HG03354 (cell line): ENCODE results near the gene ADAMTS9.

ENCODE experiments used
- ATAC-seq: cut with Tn5 transposase; IDR thresholded peaks from one replicate; pipeline ENCODE4 v1.9.1; 2021; ENCODE audit warnings: mild to moderate bottlenecking; ENCODE audit not compliant: unreplicated experiment, poor library complexity, severe bottlenecking

The ADAMTS9 gene

DNA sequence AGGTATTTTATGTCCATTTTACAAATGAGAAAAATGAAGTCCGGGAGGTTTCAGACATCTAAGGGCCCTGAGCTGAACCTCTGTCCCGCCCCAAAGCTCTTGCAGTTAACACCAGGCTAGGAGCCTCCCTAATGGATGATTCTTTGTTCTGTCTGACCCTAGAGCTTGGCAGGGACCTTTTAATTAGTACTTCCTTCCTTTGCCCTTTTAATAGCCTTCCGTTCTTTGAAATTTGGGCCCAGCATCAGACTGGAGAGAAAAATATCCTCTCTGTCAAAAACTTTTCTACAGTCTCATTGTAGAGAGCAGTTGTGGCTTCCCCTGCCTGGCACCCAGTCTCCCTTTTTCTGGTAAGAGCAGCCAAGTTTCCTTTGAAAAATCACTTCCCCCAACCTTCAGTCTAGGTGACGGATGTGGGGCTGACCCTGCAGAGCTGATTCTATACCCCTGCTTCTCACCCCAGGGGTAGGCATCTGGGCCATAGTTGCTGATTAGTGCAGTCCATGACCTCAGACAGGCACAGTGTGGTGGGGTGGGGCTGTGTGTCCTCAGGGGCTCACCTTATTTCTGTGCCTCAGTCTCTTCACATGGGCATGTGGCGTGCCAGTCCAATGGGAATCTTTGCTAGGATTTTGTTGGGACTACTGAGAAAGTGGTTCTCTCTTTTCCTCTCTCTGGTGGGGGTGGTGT lies 220.4 kb downstream of the ADAMTS9 start:
- ATAC-seq = no peak
